HG02981 (cell line): ENCODE results near the gene REPS1.

Experiments used
- ATAC-seq: cut with Tn5 transposase; IDR thresholded peaks from one replicate; pipeline ENCODE4 v1.9.1; 2021; ENCODE audit warnings: mild to moderate bottlenecking, moderate library complexity; ENCODE audit not compliant: unreplicated experiment

Gene REPS1

DNA sequence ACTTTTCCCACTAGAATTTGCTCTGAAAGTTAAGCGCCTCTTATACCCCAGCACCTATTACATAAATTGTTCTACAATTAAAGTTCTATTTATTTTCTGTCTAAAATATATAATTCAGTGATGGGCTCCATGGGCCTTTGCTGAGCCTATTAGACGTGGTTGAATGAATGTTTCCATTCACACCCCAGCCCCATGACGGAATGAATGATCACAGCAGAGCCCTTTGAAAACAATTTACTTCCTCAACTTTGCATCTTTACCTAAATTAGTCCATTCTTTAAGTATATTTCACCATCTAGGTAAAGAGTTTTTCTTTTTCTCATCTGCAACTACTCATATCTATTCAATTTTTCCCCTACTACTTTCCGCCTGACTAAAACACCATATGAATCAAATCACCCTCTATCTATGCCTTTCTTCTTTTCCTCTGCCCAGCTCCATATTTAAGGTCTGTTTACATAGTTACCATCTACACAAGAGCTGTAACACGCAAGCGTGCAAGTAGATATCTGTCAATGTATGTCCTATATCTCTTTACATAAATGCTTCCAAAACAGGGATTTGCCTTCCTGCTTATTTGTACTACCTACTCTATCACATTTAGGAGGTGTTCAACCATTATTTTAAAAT is 122.5 kb downstream of the REPS1 start:
- no peak for ATAC-seq

- ATAC-seq = no peak
Observed at GRCh38 chr6:138864343-138864890, 123.6 kb downstream of the REPS1 start.

DNA sequence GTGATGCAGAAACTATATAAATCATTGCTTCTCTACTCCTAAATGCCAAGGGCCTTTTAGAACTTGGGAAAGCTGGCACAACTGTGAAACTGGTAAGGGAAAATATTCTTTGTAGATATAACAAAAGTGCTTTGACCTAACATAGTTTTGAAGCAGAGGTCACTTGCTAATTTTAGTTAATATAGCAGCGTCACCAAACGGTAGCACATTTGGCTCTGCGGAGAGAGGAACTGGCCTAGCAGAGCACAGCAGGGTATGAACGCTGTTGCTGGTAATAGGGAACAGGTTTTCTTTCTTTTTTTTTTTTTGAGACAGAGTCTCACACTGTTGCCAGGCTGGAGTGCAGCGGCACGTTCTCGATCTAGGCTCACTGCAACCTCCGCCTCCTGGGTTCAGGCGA is 124.7 kb downstream of the REPS1 start:
- no peak for ATAC-seq

DNA sequence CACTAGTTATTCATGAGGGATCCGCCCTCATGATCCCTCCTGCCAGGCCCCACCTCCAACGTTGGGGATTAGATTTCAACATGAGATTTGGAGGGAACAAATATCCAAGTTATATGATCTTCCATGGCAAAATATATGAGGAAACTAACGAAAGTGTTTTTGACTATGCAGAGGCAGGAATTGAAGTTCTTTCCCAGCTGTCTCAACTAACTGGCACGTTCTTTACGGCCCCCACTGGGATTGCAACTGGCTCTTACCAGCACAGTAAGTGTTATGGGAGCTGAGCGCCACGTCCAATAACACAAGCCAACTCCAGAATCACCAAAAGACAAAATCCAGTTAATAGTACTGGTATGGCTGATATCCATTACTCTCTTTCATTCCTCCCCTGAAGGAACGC is 125.6 kb downstream of the REPS1 start:
- no peak for ATAC-seq

GRCh38 chr6:138857775-138858174 is 130.3 kb downstream of the REPS1 start:
- no peak for ATAC-seq

DNA sequence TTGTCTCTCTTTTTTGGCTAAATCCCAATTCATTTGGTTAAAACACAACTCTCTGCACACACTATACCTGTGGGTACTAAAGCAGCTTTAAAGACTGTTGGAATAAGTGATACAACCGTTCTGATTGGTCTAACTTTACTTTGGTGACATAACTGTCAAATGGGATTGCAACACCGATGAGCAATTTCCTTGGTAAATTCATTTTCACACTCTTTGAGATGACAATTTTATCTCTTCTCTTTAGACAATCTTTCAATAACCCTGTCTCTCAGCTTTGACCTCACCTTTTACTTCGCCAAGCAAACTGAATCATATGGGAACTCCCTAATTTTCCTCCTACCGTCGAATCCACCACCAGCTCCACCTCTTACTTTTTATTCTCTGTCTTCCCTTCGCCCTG is 131.4 kb downstream of the REPS1 start:
- ATAC-seq = no peak
